AG04450 (cell line): Measurements from ENCODE around the gene FOSL2. TPM values are rescaled to one million over a fixed set of nuclear protein-coding genes. Genes with fewer than 3 reads are reported as not detected.

ENCODE experiments used
- CTCF ChIA-PET: fragments of 300-600, 350-600 bp; formaldehyde crosslinking; extraction: SDS; loops from one replicate; lab custom pipeline; 2022; ENCODE audit warnings: antibody characterized with exemption, inconsistent platforms; lab: Charles Lee
- POLR2A ChIA-PET: fragments of 350-600 bp; formaldehyde crosslinking; extraction: SDS; loops from one replicate; lab custom pipeline; 2021; ENCODE audit warnings: antibody characterized with exemption, inconsistent platforms; lab: Yijun Ruan, JAX
- DNase-seq: peaks from one replicate; pipeline ENCODE4 v3.0.0-alpha.2; 2011; ENCODE audit warnings: low read depth, low spot score
- H3K27ac ChIP-seq: one replicate; pipeline ENCODE4 v1.5.1; 2012; ENCODE audit warnings: low read depth, low read length, control low read depth
- H3K27me3 ChIP-seq: one replicate; pipeline ENCODE4 v1.6.0; 2012; ENCODE audit warnings: low read length; ENCODE audit not compliant: control insufficient read depth, insufficient read depth
- H3K4me3 ChIP-seq: 2 replicates; pipeline ENCODE4 v1.5.1; 2011; ENCODE audit warnings: mild to moderate bottlenecking, low read depth, low read length, control low read depth
- H3K9me3 ChIP-seq: 2 replicates; pipeline ENCODE4 v1.5.1; 2012; ENCODE audit warnings: low read length; ENCODE audit not compliant: control insufficient read depth, insufficient read depth
- CTCF ChIP-seq: IDR thresholded peaks from 2 replicates; pipeline ENCODE4 v1.5.1; 2011; ENCODE audit warnings: low read depth, low read length, control low read depth, inconsistent platforms
- polyA plus RNA-seq: library from polyadenylated mRNA; depleted of rRNA; stranded (reverse); fragments of >200 nt; gene quantifications from 2 replicates; pipeline ENCODE4 v1.2.3, GENCODE V29; 2011

FOSL2 gene
- polyA plus RNA-seq, 1 experiment = 45.3 TPM

- POLR2A ChIA-PET = no interaction called here
- no peaks in the 10 kb centered on the region for H3K27me3 ChIP-seq
- H3K27ac ChIP-seq = no peak overlapping the region
- no peaks in the 10 kb centered on the region for H3K9me3 ChIP-seq
- H3K4me3 ChIP-seq = no peak overlapping the region
- no peak for DNase-seq
- CTCF ChIA-PET = no interaction called here
- TF ChIP-seq CTCF = no peak
Measured at GRCh38 chr2:28439763-28440162, 47.1 kb downstream of the FOSL2 start.

GRCh38 chr2:28442328-28442727 is 49.7 kb downstream of the FOSL2 start:
- CTCF ChIA-PET = interaction anchor here (0.6 kb wide), 1 partner anchor 226 kb away, joined by 4 read pairs; no protein-coding TSS in a partner anchor
- H3K4me3 ChIP-seq = no peak overlapping the region
- no peaks in the 10 kb centered on the region for H3K27me3 ChIP-seq
- TF ChIP-seq CTCF = no peak
- H3K27ac ChIP-seq = no peak overlapping the region
- no peak for DNase-seq
- H3K9me3 ChIP-seq = no peaks in the 10 kb centered on the region
- POLR2A ChIA-PET = interaction anchor here (0.6 kb wide), 1 partner anchor 739 kb away, joined by 3 read pairs; no protein-coding TSS in a partner anchor

- no peak overlapping the region for H3K4me3 ChIP-seq
- CTCF ChIA-PET = interaction anchor here (0.8 kb wide), 1 partner anchor 17 kb away, joined by 3 read pairs; no protein-coding TSS in a partner anchor
- POLR2A ChIA-PET = interaction anchor here (1.6 kb wide), 1 partner anchor 18 kb away, joined by 3 read pairs; no protein-coding TSS in a partner anchor
- H3K27ac ChIP-seq = no peak overlapping the region
- TF ChIP-seq CTCF = no peak
- no peak for DNase-seq
- H3K9me3 ChIP-seq = no peaks in the 10 kb centered on the region; the same call in 1 of the 2 replicates
- no peaks in the 10 kb centered on the region for H3K27me3 ChIP-seq
Measured at GRCh38 chr2:28444956-28445355, 52.3 kb downstream of the FOSL2 start.

- Histone ChIP-seq H3K27me3 (no peaks in the 10 kb centered on the region), H3K27ac (peak overlapping the region; percentile 89), H3K9me3 (no peaks in the 10 kb centered on the region; the same call in 1 of the 2 replicates), H3K4me3 (no peak overlapping the region)
- DNase-seq = peak; percentile 84
- ChIA-PET POLR2A (interaction anchor here (0.6 to 1.6 kb wide), 4 partner anchors 17 to 631 kb away, joined by 3 to 5 read pairs (median 4); partner anchors contain the start of gene FOSL2), CTCF (no interaction called here)
- TF ChIP-seq CTCF = no peak
Measured at GRCh38 chr2:28445448-28446258, 53.0 kb downstream of the FOSL2 start.

- DNase-seq = no peak
- H3K27me3 ChIP-seq = no peaks in the 10 kb centered on the region
- H3K9me3 ChIP-seq = no peaks in the 10 kb centered on the region; the same call in 1 of the 2 replicates
- ChIA-PET CTCF (interaction anchor here (1.1 to 1.5 kb wide), 2 partner anchors 554 to 723 kb away, joined by 3 to 5 read pairs; no protein-coding TSS in a partner anchor), POLR2A (interaction anchor here (0.6 to 1.6 kb wide), 5 partner anchors 17 to 632 kb away, joined by 3 to 5 read pairs (median 4); partner anchors contain the start of gene FOSL2)
- H3K27ac ChIP-seq = peak overlapping the region; percentile 89
- no peak for TF ChIP-seq CTCF
- no peak overlapping the region for H3K4me3 ChIP-seq
Measured at GRCh38 chr2:28446531-28446930, 53.9 kb downstream of the FOSL2 start.
